Stimulated activated CD8-positive, alpha-beta memory T cell treated with anti-CD3 and anti-CD28 coated beads, Interleukin-4, amount 100 ng/mL, for 24 hours (primary cell): ENCODE measurements around the gene COX7A2L.

Experiments used
- DNase-seq: peaks from one replicate; pipeline ENCODE4 v3.0.0-alpha.2; 2020; ENCODE audit warnings: low read depth

The COX7A2L gene

DNA sequence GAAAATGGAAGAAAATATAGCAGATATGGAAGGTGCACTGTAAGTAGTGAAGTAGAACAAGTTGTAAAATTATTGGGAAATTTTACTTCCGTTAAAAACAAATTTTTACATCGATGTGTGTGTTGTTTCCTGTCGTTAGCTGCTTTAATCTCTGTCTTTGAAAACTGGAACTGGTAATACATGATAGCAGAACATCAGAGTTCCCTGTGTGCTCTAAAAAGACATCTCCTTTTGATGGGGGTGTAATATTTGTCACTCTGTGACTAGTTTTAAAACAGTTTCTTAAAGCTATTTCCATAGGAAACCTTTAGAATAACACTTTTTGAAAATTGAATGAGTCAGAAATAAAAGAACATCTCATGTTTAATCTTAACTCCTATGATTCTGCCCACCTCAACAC, 43.5 kb downstream of the COX7A2L start:
- no peak for DNase-seq

- no peak for DNase-seq
These were observed 44.1 kb downstream of the COX7A2L start for GRCh38 chr2:42316910-42317309.

GRCh38 chr2:42315844-42316470, 45.1 kb downstream of the COX7A2L start:
- no peak for DNase-seq

- no peak for DNase-seq
These were observed 46.0 kb downstream of the COX7A2L start for GRCh38 chr2:42314892-42315468.

- no peak for DNase-seq
These were observed 48.9 kb downstream of the COX7A2L start for GRCh38 chr2:42312106-42312505.

- DNase-seq: no peak
These were observed 51.0 kb downstream of the COX7A2L start for GRCh38 chr2:42310007-42310515.

DNA sequence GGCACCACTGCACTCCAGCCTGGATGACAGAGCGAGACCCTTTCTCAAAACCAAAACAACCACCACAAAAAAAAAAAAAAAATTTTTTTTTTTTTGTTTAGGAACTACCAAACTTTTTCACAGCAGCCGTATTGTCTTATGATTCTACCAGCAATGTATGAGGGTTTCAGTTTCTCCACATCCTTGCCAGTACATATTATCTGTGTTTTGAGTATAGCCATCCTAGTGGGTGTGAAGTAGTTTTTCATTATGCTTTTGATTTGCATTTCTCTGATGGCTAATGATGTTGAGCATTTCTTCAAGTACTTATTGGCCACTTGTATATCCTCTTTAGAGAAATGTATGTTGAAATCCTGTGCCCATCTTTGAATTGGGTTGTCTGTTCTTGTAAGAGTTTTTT, 51.7 kb downstream of the COX7A2L start:
- no peak for DNase-seq

- no peak for DNase-seq
These were observed 53.8 kb downstream of the COX7A2L start for GRCh38 chr2:42307180-42307579.

GRCh38 chr2:42304059-42304713, 56.8 kb downstream of the COX7A2L start:
- DNase-seq: no peak

- DNase-seq: no peak
These were observed 57.8 kb downstream of the COX7A2L start for GRCh38 chr2:42303252-42303651.

- no peak for DNase-seq
These were observed 60.5 kb downstream of the COX7A2L start for GRCh38 chr2:42300527-42300926.
